Caco-2 (cell line): ENCODE measurements around the gene MC5R. TPM values are rescaled to one million over a fixed set of nuclear protein-coding genes. Genes with fewer than 3 reads are reported as not detected.
"Not testable (repeated sequence)": the region's sequence is repeated elsewhere in the genome, so short reads cannot be mapped to it uniquely, and the experiment has no call there.

ENCODE experiments used
- BruUV-seq: library from RNA; stranded (reverse); fragments of 400-500 nt; replicated peaks from 2 replicates; lab custom pipeline; 2021; lab: Mats Ljungman, UMichigan
- CTCF ChIA-PET: fragments of 300-600 bp; sonication (Branson Sonifier 250); formaldehyde crosslinking; loops from one replicate; lab custom pipeline; 2022; ENCODE audit warnings: antibody characterized with exemption; lab: Charles Lee
- POLR2A ChIA-PET: fragments of 300-600 bp; sonication (Branson Sonifier 250); formaldehyde crosslinking; loops from one replicate; lab custom pipeline; 2022; ENCODE audit warnings: antibody characterized with exemption; lab: Charles Lee
- DNase-seq, 2 experiments: peaks; one replicate each; pipeline versions ENCODE4 v3.0.0 to v3.0.0-alpha.2; 2020 to 2022
- H3K27me3 ChIP-seq: replicated peaks from 2 replicates; pipeline ENCODE4 v1.6.0; 2011; ENCODE audit warnings: low read length; ENCODE audit not compliant: control insufficient read depth, insufficient read depth
- H3K36me3 ChIP-seq: 2 replicates; pipeline ENCODE4 v1.5.1; 2011; ENCODE audit warnings: low read length; ENCODE audit not compliant: control insufficient read depth, insufficient read depth
- H3K4me1 ChIP-seq: fragments of 250-450 bp; sonication (Bioruptor Pico); 2 replicates; pipeline ENCODE4 v1.5.1; 2020; ENCODE audit warnings: mild to moderate bottlenecking
- H3K4me3 ChIP-seq: 2 replicates; pipeline ENCODE4 v1.5.1; 2011; ENCODE audit warnings: low read depth, mild to moderate bottlenecking, control low read depth, low read length
- H3K9me3 ChIP-seq: fragments of 250-450 bp; sonication (Bioruptor Pico); 2 replicates; pipeline ENCODE4 v1.5.1; 2020; ENCODE audit warnings: mild to moderate bottlenecking, moderate library complexity
- H3K27ac Mint-ChIP-seq: one replicate; pipeline ENCODE4 v1.8.0; 2022; ENCODE audit warnings: mixed read lengths; ENCODE audit not compliant: unreplicated experiment
- H3K27me3 Mint-ChIP-seq: one replicate; pipeline ENCODE4 v1.8.0; 2022; ENCODE audit warnings: mixed read lengths; ENCODE audit not compliant: insufficient read depth, unreplicated experiment
- H3K36me3 Mint-ChIP-seq: one replicate; pipeline ENCODE4 v1.8.0; 2022; ENCODE audit warnings: mild to moderate bottlenecking, mixed read lengths; ENCODE audit not compliant: insufficient read depth, unreplicated experiment
- H3K4me1 Mint-ChIP-seq: one replicate; pipeline ENCODE4 v1.8.0; 2022; ENCODE audit warnings: low read depth, mixed read lengths; ENCODE audit not compliant: unreplicated experiment
- H3K4me3 Mint-ChIP-seq: one replicate; pipeline ENCODE4 v1.8.0; 2022; ENCODE audit warnings: mild to moderate bottlenecking, moderate library complexity, mixed read lengths; ENCODE audit not compliant: unreplicated experiment
- H3K9me3 Mint-ChIP-seq: one replicate; pipeline ENCODE4 v1.8.0; 2022; ENCODE audit warnings: mixed read lengths; ENCODE audit not compliant: unreplicated experiment
- CTCF ChIP-seq, 2 experiments: fragments of 200-600 bp in 1 of 2; IDR thresholded peaks; 1 replicate in 1 of 2; 2 replicates in 1 of 2; pipeline versions ENCODE4 v1.5.1 to v1.8.0; 2011 to 2022; ENCODE audit warnings: antibody characterized with exemption in 1 of 2, control low read depth in 1 of 2, inconsistent platforms in 1 of 2, low read depth in 1 of 2, low read length in 1 of 2, mild to moderate bottlenecking in 1 of 2, moderate library complexity in 1 of 2; ENCODE audit not compliant: insufficient read depth in 1 of 2, severe bottlenecking in 1 of 2, unreplicated experiment in 1 of 2
- intact Hi-C: fragments of 100-400 bp; cut with micrococcal nuclease; formaldehyde crosslinking; loops from one replicate; pipeline ENCODE4 v1.10.0; 2022; ENCODE audit not compliant: unreplicated experiment
- total RNA-seq: library from RNA; stranded (reverse); gene quantifications from 2 replicates; pipeline ENCODE4 v1.2.3, GENCODE V29; 2022

Gene MC5R
- total RNA-seq, 1 experiment from 2014 or later = not detected

GRCh38 chr18:13849791-13850190, 25.8 kb downstream of the MC5R start:
- Histone ChIP-seq H3K4me1 (no peaks in the 10 kb centered on the region), H3K4me3 (no peak overlapping the region), H3K27me3 (no peaks in the 10 kb centered on the region), H3K9me3 (peaks cover 11% of the 10 kb centered on the region), H3K36me3 (no peaks in the 10 kb centered on the region)
- intact Hi-C loops = no loop called here
- CTCF ChIA-PET = no interaction called here
- no TSS peak for BruUV-seq
- H3K9me3 Mint-ChIP-seq = peaks cover 47% of the 10 kb centered on the region
- peaks cover 5% of the 10 kb centered on the region for H3K27me3 Mint-ChIP-seq
- POLR2A ChIA-PET = no interaction called here
- peaks cover 5% of the 10 kb centered on the region for H3K36me3 Mint-ChIP-seq
- no peak for TF ChIP-seq CTCF (IDR thresholded peaks at IDR 0.05; ENCODE audit: insufficient read depth in 1 of 2, low read depth in 1 of 2, low read length in 1 of 2, severe bottlenecking in 1 of 2, unreplicated experiment in 1 of 2)
- H3K4me1 Mint-ChIP-seq = no peaks in the 10 kb centered on the region
- no peak overlapping the region for H3K27ac Mint-ChIP-seq
- no peak for DNase-seq
- no peak overlapping the region for H3K4me3 Mint-ChIP-seq

DNA sequence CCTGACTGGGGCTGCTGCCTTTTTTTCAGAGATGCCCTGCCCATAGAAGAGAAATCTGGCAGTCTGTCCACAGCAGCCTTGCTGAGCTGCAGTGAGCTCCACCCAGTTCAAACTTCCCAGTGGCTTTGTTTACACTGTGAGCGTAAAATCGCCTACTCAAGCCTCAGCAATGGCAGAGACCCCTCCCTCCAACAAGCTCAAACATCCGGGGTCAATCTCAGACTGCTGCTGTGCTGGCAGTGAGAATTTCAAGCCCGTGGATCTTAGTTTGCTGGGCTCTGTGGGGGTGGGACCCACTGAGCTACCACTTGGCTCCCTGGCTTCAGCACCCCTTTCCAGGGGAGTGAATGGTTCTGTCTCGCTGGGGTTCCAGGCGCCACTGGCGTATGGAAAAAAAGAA, 38.9 kb downstream of the MC5R start:
- POLR2A ChIA-PET, H3K27me3 Mint-ChIP-seq, H3K9me3 ChIP-seq, BruUV-seq, H3K27me3 ChIP-seq, H3K4me3 ChIP-seq, CTCF ChIA-PET, H3K4me3 Mint-ChIP-seq, H3K27ac Mint-ChIP-seq, H3K36me3 Mint-ChIP-seq, H3K36me3 ChIP-seq, H3K4me1 ChIP-seq: not testable (repeated sequence)
- peak; percentile 31 to 52 for DNase-seq
- peaks cover 17% of the 10 kb centered on the region for H3K4me1 Mint-ChIP-seq
- intact Hi-C loops = loop anchor here (10.0 kb wide), 1 partner anchor 62 kb away; no protein-coding TSS in a partner anchor
- H3K9me3 Mint-ChIP-seq = peaks cover 15% of the 10 kb centered on the region

- Mint-ChIP-seq H3K9me3 (no peaks in the 10 kb centered on the region), H3K36me3 (no peaks in the 10 kb centered on the region), H3K27ac (no peak overlapping the region), H3K4me3 (no peak overlapping the region), H3K4me1 (no peaks in the 10 kb centered on the region), H3K27me3 (peaks cover 2% of the 10 kb centered on the region)
- H3K4me3 ChIP-seq = no peak overlapping the region
- CTCF ChIA-PET = no interaction called here
- H3K4me1 ChIP-seq = no peaks in the 10 kb centered on the region
- H3K36me3 ChIP-seq = no peaks in the 10 kb centered on the region
- BruUV-seq = no TSS peak
- intact Hi-C loops = loop anchor here (10.0 kb wide), 1 partner anchor 56 kb away; no protein-coding TSS in a partner anchor
- no peak for DNase-seq
- no peaks in the 10 kb centered on the region for H3K9me3 ChIP-seq
- TF ChIP-seq CTCF (IDR thresholded peaks at IDR 0.05; ENCODE audit: insufficient read depth in 1 of 2, low read depth in 1 of 2, low read length in 1 of 2, severe bottlenecking in 1 of 2, unreplicated experiment in 1 of 2) = no peak
- peaks cover 2% of the 10 kb centered on the region; the same call in 1 of the 2 replicates for H3K27me3 ChIP-seq
- POLR2A ChIA-PET = no interaction called here
Observed at GRCh38 chr18:13868501-13869271, 44.7 kb downstream of the MC5R start.
